Kidney epithelial cell (primary cell): ENCODE results near the gene SLC13A2. TPM values are rescaled to one million over a fixed set of nuclear protein-coding genes. Genes with fewer than 3 reads are reported as not detected.

Experiments used
- DNase-seq: peaks from one replicate; pipeline ENCODE4 v3.0.0-alpha.2; 2010; ENCODE audit warnings: low read depth
- H3K27me3 ChIP-seq: 2 replicates; pipeline ENCODE4 v1.6.0; 2011; ENCODE audit warnings: low read length; ENCODE audit not compliant: control insufficient read depth, insufficient read depth
- H3K36me3 ChIP-seq: 2 replicates; pipeline ENCODE4 v1.5.1; 2011; ENCODE audit warnings: low read length; ENCODE audit not compliant: control insufficient read depth, insufficient read depth
- H3K4me3 ChIP-seq: 2 replicates; pipeline ENCODE4 v1.5.1; 2011; ENCODE audit warnings: low read depth, mild to moderate bottlenecking, control low read depth, low read length
- total RNA-seq: library from RNA; depleted of rRNA; stranded (reverse); fragments of >200 nt; gene quantifications from 2 replicates; pipeline ENCODE4 v1.2.3, GENCODE V29; 2015
- TF ChIP-seq, protein P1 (sequence below): IDR thresholded peaks from 2 replicates; pipeline ENCODE4 v1.5.1; 2011; ENCODE audit warnings: mild to moderate bottlenecking, moderate library complexity, low read length, control low read depth, inconsistent platforms; ENCODE audit not compliant: insufficient read depth, poor library complexity, severe bottlenecking

SLC13A2 gene
- total RNA-seq, 1 donor from 2014 or later: not detected

DNA sequence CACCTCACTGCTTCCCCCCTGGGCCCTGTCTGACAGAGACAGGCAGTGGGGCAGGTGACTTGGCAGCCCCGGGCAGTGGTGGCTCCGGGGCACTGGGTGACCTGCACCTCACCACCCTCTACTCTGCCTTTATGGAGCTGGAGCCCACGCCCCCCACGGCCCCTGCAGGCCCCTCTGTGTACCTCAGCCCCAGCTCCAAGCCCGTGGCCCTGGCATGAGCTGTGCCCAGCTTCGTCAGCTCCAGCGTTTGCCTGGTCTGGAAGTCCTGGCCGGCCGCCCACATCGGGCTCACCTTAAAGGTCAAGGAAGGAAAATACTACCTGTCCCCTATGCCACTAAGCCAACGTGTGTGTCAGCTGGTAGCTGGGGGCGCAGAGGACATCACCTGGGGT, 63.8 kb downstream of the SLC13A2 start:
- TF ChIP-seq, protein P1, sequence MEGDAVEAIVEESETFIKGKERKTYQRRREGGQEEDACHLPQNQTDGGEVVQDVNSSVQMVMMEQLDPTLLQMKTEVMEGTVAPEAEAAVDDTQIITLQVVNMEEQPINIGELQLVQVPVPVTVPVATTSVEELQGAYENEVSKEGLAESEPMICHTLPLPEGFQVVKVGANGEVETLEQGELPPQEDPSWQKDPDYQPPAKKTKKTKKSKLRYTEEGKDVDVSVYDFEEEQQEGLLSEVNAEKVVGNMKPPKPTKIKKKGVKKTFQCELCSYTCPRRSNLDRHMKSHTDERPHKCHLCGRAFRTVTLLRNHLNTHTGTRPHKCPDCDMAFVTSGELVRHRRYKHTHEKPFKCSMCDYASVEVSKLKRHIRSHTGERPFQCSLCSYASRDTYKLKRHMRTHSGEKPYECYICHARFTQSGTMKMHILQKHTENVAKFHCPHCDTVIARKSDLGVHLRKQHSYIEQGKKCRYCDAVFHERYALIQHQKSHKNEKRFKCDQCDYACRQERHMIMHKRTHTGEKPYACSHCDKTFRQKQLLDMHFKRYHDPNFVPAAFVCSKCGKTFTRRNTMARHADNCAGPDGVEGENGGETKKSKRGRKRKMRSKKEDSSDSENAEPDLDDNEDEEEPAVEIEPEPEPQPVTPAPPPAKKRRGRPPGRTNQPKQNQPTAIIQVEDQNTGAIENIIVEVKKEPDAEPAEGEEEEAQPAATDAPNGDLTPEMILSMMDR: no peak
- peaks cover 15% of the 10 kb centered on the region for H3K27me3 ChIP-seq
- DNase-seq: no peak
- no peak overlapping the region for H3K4me3 ChIP-seq
- H3K36me3 ChIP-seq: no peaks in the 10 kb centered on the region

DNA sequence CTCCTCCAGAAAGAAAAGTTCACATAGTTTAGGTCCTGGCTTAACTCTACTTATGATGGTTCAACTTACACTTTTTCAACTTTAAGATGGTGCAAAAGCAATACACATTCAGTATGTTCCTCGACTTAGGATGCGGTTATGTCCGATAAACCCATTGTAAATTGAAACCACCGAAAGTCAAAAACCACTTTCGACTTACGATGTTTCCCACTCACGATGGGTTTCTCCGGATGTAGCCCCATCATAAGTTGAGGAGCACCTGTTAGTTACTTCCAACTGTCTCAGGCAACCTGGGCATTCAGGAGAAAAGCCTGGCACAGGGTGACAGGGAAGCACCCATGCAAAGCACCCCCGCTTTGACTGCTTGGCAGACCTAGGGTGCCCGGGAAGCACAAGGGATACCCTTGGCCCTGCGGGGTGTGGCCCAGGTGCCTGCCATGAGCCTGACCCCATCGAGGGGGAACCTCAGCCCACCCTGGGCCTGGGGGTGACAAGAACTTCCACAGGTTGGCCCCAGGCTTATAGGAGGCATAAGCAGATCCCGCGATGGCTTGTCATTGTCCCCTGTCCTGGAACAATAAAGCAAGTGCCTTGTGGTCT, 65.0 kb downstream of the SLC13A2 start:
- TF ChIP-seq, protein P1: no peak
- H3K4me3 ChIP-seq: no peak overlapping the region
- no peak for DNase-seq
- H3K36me3 ChIP-seq: no peaks in the 10 kb centered on the region
- peaks cover 15% of the 10 kb centered on the region for H3K27me3 ChIP-seq

DNA sequence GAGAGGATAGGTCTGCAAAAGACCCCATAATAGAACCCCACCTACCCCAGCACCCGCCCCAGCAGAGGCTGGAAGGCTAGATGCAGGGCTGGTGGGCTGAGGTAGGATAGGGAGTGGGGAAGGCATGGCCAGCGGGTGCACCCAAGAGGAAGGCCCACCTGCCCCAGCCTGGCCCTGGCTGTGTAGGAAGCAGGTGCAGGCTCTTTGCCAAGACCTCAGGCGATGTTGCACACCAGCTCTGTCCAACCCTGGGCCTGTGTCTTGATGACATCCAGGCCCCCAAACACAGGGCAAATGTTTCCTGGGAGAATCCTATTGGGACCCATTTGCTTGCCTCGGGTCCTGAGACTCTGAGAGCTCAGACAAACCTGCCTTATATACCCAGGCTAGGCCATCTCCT, 66.8 kb downstream of the SLC13A2 start:
- peaks cover 10% of the 10 kb centered on the region for H3K27me3 ChIP-seq
- H3K36me3 ChIP-seq: no peaks in the 10 kb centered on the region
- no peak for DNase-seq
- TF ChIP-seq, protein P1: no peak
- no peak overlapping the region for H3K4me3 ChIP-seq

DNA sequence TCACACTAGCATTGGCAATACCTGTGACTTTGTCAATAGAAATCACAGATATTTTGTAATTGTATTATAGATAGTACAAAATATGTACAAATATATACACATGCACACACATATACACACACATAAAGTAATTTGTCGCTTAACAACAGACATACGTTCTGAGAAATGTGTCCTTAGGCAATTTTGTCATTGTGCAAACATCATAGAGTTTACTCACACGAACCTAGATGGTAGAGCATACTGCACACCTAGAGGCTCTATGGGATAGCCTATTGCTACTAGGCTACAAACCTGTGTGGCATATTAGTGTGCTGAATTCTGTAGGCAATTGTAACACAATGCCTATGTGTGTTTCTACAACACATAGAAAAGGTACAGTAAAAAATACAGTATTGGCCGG, 68.0 kb downstream of the SLC13A2 start:
- TF ChIP-seq, protein P1: no peak
- H3K27me3 ChIP-seq: peaks cover 9% of the 10 kb centered on the region
- H3K4me3 ChIP-seq: no peak overlapping the region
- no peaks in the 10 kb centered on the region for H3K36me3 ChIP-seq
- DNase-seq: no peak

DNA sequence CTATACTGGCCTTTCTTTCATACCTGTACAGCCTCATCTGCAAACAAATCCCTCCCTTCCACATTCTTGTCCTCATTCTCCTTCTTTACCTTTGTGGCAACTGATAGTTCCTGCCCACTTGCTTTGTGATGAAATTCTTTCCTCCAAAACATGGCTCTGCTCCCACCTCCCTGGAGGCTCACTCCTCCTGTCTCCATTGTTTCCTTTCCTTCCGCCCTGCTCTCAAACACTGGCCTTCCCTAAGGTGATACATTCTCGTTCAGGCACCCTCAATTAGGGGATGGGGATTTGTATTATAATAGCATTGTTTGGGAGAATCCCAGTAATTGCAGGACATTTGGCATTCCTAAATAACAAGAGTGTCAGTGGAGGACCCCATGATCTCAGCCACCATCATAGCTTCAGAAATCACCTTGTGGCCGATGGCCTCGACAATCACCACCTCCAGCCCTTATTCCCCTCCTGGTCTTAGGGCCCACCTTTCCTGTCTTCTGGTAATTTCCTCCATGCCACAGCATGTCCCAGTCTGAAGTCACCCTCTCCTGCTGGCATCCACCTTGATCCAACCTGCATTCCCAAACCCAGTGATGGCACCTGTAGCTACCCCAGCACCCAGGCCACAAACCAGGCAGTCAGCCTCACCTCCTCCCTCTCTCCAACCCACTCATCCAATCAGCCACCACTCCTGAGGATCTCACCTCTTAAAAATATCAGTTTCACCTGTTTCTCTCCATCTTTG, 71.1 kb downstream of the SLC13A2 start:
- no peaks in the 10 kb centered on the region for H3K36me3 ChIP-seq
- DNase-seq: no peak
- no peaks in the 10 kb centered on the region for H3K27me3 ChIP-seq
- TF ChIP-seq, protein P1: no peak
- no peak overlapping the region for H3K4me3 ChIP-seq

DNA sequence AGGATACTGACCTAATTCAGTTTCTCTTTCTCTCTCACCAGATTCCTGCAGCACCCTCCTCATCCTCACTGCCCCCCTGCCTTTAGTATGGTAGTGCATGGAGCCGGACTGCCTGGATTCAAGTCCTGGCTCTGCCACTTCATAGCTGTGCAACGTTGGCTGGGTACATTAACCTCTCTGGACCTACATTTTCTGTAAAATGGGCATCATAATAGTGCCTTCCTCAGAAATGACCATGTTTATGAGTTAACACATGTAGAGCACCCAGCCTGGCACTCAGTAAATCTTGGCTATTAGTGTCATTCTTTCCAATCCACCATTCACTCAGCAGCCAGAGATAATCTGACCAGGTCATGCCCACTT, 71.7 kb downstream of the SLC13A2 start:
- no peaks in the 10 kb centered on the region for H3K27me3 ChIP-seq
- H3K36me3 ChIP-seq: no peaks in the 10 kb centered on the region
- no peak for DNase-seq
- no peak overlapping the region for H3K4me3 ChIP-seq
- TF ChIP-seq, protein P1: no peak
